Stimulated activated CD8-positive, alpha-beta memory T cell treated with anti-CD3 and anti-CD28 coated beads, Interleukin-4, amount 100 ng/mL, for 24 hours (primary cell): ENCODE measurements around the gene CIT.

Source experiments
- DNase-seq: peaks from one replicate; pipeline ENCODE4 v3.0.0-alpha.2; 2020; ENCODE audit warnings: low read depth

The CIT gene

DNA sequence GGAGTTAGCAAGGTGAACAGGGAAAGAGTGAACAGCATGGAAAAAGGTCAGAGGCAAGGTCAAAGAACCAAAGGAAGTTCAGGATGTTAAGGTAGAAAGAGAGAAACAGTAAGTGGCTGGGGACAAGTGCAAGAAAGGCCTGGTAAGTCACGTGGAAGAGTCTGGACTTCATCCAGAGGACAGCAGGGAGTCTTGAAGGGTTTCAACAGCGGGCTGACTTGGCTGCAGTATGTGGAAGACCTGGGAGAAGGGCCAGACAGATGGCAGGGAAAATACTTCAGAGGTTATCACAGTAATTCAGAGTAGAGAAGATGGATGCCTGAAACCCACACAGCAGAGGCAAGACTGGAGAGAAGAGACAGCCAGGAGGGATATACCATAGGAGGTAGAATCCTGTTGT, 34.0 kb downstream of the CIT start:
- DNase-seq = no peak

DNA sequence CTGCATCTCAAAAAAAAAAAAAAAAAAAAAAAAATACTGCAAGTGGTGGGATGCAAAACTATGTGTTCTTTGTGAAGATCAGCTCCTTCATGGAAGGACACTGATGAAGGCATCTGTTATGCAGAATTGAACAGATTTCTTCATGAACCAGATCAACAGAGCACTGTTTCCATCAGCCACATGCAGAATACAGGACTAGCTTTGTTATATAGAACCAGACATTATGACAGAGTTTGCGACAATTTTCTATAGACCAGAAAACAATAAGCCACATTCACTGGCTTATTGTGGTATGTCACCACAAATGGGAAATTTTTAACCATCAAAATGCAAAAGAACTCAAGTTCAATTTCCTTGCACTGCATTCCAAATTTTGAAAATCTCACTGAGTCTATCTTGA, 34.7 kb downstream of the CIT start:
- no peak for DNase-seq

DNA sequence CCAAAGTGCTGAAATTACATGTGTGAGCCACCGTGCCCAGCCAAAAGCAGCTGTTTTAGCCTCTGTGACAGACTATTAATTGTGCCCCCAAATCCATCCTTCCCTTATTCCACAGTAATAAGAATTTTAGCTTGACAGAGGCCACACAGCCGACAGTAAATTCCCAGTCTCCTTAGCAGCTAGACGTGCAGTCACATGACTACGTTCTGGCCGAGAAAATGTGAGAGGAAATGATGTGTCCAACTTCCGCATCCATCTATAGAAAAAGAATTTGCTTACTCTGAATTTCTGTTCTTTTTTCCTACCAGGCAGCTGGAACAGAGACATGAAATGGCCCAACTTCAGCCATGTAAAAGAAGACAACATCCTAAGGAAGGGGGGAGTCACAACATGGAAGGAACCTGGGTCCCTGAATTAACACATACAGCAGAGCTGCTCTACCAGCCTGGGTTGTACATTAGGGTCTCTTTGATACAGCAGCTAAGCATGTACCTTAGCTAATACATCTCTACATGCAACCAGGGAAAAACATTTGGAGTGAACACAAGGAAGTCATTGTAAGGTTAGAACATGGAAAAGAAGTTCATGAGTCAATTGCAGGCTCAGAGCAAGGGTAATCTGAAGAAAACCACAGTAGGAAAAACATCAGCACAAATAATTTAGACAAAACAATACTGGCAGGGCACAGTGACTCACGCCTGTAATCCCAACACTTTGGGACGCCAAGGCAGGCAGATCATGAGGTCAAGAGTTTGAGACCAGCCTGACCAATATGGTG, 35.5 kb downstream of the CIT start:
- no peak for DNase-seq

DNA sequence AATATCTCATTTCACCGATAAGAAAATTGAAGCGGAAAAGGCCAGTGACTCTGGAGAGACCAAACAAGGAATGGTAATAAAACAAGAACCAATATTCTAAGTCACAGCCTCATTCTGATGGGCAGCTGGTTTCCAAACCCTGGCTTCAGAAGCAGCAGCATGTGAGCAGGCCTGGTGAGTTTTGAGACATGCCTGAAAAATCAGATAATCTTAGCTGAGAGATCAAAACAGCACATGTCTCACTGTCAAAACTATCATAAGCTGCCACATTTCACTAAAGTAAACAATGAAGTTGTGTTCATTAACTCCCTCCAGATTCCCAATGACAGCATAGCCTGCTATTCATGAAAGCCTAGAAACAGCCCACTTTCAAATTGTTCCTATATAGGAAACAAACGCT, 36.5 kb downstream of the CIT start:
- DNase-seq = no peak

DNA sequence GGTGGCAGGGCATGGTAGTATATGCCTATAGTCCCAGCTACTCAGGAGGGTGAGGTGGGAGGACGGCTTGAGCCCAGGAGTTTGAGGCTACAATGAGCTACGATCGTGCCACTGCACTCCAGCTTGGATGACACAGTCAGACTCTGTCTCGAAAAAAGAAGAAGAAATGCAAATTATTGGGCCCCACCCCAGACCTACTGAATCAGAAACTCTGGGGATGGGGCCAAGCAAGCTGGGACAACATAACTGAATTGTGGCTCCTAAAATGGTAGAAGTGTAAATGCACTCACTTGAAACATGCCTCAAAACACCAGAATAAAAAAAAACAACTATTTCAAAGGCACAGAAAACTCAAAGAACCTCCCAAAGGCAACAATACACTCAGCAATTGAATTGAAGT, 37.0 kb downstream of the CIT start:
- DNase-seq = no peak

DNA sequence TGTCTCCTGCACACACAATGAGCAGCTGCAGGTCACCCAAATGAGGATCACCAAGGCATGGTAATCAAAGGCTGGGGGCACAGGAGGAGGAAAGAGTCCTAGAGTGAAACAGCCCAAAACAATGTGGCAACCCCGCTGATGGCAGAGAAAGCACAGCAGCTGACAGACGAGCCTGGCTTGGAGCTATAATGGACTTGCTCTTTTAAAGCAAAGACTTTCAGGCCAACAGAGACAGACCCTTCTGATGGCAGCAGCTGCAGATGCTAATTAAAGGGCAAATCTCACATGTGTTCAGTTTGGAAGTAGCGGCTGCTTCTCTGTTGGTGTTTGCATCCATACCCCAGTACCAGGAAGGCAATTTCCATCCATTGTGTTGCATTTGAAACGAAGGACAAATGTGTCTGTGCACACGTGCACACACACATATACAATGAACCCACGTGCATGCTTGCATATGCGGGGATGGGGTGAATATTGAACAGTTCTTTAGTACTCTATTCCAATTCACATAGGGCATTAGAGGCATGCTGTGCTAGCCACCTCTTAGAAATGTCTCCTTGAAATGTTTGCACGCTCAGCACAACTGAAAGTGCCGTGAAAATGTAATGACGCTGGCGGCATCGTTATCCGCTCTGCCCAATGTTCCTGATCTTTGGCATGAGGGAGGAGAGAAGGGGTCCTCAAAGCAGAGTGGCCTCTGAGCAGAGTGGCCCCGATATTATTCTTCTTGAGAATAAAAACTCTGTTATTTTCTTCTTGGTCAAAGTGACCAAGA, 38.1 kb downstream of the CIT start:
- no peak for DNase-seq

DNA sequence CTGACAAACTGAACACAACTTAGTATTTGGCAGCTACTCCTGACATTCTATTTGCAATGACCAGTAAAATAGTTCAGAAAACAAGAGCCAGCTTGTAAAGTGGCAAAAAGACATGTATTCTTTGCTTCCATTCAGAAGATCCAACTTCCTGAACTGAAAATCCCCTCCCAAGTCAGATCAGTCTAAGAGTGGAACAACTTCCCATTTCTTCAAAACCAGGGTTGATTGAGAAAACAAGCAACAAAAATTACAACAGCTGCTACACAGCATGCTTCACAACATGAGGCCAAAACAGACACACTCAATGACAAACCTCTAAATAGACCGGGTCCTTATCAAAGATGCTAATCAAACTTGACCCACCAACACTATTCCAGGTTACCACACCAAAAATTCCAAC, 40.3 kb downstream of the CIT start:
- no peak for DNase-seq

DNA sequence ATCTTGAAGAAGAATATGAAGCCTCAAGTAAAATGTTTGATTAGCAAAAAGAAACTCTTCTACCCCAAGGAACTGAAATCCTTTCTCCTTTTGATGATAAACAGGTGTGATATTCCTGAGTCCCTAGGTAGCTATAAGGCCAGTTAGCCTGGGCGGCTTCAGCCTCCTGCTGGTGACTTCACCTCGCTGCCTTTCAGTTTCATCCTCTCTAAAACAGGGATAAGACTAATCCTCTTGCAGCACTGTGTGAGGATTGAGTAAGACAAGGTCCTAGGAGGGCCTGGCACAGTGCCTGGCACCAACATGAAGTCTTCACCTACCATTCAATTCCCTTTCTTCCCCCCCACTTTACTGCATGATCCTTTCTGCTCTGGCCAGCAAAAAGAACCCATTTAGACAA, 42.1 kb downstream of the CIT start:
- no peak for DNase-seq

DNA sequence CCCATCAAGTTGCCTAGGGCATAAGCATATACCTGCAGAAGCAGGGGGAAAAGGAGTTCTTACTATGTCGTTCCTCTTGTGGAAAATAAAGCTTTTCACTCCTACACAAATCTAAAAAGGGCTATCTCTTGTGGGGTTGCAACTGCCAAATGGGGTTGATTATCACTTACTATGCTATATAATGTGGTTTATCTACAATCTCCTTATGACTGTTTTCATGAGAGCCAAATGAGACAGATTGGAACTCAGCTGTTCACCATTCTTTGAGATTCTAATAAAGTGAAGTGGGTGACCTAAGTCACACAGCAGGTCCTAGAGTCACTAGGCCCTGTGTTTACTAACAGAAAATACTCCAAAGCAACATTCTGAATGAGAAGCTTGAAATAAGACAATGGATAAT, 47.7 kb downstream of the CIT start:
- no peak for DNase-seq

DNA sequence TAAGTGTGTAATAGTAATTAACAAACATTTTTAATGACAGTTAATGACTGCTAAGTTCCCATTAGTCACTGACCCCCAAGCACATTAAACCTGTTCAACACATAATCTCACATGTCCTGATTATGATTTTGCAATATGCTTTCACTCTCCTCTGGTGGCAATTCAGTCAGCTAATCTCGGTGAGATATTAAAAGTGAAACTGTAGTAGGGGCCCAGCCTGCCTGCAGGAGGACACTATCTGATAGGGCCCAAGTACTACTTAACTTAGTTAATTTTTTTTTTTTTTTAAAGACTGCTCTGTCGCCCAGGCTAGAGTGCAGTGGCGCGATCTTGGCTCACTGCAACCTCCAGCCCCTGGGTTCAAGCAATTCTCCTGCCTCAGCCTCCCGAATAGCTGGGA, 48.8 kb downstream of the CIT start:
- DNase-seq = no peak

DNA sequence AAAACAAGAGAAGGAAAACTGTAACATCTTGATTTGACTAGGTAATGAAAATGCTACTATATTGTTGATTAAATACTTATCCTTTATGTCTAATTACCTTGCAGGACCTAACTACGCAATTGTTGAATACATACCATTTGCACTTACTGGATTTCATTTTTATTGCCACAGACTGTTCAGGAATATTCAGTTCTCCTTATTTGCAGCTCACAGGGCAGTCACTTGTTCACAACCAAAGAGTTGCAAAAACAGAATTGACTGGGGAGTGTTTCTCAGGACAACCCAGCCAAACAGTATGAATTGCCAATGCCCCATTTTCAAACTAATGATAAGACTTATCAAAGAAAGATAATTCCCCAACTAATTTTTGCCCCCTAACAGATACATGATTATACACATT, 49.4 kb downstream of the CIT start:
- no peak for DNase-seq

DNA sequence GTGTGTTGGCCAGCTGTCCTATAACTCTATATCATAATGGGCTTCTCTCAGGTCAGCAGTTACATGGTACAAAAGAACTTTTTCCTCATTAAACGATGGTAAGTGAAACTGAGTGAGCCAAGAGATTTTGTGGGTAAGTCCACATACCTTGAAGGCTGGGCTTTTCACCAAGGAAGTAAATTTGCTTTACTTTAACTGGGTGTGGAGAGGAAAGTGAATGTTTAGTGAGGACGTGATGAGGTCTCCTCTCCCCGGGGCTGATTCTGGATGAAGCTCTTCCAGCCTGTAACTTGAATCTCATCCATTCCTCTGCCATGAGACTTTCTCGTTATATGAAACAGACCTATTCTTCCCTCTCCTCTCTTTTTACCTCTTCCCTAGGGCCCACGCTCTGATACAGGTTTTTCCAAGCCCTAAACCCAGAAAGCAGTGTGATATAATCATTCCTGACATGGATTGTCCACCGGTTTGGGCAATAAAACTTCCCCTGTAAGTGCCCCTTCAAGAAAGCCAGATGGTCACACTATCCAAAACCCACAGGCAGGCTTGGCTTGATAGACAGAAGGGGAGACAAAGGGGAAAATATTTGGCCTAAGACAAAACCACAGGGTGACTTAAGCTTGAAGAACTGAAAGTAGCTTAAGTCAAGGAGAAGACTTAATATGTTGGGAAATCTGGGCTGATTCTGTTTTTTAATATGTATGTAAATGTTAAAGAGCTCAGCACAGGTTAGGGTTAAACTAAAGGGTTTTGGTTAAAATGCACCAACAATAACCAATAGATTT, 50.3 kb downstream of the CIT start:
- DNase-seq = no peak

DNA sequence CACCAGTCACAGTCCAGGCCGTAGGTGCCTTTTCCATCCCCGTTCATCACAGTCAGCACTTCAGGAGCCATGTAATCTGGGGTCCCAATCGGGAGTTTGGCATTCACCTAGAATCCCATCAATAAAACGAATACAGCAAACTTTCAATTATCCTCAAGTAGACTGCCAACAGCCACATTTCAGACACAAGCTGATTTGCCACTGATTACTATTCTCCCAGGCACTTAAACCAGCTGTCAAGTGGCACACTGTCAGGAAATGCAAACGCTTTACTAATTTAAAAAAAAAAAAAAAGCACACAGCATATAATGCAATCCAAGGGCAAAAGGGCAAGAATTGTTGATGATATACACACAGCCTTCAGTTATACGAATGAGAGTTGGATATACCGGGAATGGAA, 51.9 kb downstream of the CIT start:
- DNase-seq = no peak

DNA sequence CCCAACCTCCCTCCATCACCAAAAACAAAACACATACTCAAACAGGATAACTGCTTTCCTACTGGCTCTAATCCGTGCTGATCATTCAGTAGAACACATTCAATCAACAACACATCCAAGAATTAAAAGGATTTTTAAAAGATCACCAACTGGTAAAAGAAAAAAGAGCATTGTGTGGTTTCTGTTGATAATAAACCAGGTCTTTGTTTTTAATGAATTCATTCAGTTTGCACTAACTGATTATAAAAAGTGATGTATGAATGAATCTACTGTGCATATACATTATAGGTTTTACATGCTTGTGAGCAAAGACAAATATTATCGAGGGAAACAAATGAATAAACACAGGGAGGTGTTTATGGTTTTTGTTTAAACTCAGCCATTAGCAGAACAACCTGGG, 55.1 kb downstream of the CIT start:
- no peak for DNase-seq

DNA sequence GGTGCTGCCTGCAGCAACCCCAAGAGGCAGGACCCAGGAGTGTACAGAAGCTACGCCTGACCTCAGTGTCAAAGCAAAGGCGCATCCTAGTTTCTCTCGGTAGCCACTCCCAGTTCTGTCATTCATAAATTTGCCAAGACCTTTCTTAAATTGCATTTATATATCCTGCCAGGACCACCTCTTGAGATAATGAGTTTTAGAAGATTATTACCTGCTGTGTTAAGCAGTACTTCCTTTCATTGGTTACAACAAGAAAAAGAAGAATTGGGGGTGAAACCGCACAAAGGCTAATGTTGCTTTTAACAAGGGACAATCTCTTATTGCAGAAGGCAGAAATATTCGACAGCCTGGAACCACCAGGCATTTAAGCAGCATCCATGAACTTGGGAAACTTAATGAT, 57.8 kb downstream of the CIT start:
- DNase-seq = no peak

DNA sequence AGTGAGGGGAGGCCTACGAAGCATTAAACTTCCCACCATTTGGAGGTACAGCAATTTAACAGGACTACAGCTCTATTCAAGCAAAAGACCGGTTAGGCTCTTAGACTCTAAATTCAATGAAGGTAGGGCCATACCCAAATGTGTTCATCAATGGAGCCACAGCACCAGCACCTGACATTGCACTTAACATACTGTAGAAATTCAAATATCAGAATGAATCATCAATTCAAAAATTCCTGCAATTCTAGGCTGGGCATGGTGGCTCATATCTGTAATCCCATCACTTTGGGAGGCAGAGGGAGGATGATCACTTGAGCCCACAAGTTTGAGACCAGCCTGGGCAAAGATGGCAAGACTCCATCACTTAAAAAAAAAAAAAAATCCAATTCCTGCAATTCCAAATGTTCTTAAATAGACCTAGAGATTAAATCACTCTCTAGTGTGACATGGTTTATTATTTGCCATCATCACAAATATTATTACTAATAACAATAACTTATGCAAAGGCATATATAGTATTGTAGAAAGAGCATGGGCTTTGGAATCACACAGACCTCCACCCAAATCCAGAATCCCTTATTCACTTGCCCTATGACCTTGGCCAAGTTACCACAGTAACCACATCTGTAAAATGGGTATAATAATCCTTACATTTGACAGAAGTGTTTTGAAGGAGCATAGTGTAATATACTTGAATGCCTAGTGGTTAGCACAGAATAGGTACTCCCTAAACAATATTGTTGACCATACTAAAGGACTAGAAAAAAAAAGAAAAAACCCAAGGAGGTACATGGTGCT, 59.4 kb downstream of the CIT start:
- DNase-seq = no peak

DNA sequence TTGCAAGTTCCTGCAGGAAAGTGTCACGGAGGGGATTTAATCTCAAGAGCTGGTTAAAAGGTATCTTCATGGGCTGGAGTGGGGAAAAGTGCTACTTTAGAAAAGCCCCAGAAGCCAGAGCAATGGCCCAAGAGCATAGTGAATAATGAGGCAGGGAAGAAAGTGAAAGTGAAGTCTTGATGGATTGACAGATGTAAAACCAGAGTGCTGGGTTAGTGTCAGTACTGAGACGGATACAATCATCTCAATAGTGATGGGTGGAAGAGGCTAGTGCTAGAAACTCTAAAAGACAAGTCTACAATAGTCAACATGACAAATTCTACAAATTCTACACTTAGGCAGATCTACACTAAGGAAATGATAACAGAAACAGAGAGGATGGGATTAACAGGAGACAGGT, 68.1 kb downstream of the CIT start:
- DNase-seq = no peak

DNA sequence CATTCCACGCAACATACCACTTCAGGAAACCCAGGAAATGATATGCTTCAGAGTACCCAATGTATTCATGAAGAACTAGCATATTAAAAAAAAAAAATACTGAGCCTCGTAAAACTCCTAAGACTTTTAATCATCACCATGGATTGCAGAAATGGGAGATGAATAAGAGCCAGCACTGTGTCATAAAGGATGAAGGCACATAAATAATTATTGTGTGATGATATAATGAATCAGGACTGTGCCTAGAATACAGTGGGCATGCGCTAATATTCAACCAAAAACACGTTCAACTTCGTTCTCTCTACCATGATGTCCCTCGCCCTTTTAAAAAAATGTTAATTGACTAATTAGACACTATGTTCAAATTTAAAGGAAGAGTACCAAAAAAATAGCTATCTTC, 68.7 kb downstream of the CIT start:
- DNase-seq = no peak

DNA sequence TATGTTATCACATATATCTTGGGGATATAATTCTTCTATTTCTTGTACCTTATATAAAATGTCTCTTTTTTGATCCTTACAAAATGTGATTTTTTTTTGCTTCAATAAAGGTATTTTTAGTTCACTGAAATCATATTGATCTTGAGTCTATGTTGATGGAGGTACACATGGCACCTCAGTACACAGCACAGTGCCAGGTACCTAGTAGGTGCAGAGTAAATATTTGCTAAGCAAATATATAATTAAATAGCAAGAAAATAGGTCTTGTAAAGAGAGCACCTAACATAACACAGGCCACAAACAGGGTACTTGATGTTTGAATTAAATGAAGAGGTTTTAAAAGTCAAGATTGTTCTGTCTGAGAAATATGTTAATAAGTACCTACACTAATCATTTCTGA, 69.7 kb downstream of the CIT start:
- no peak for DNase-seq

DNA sequence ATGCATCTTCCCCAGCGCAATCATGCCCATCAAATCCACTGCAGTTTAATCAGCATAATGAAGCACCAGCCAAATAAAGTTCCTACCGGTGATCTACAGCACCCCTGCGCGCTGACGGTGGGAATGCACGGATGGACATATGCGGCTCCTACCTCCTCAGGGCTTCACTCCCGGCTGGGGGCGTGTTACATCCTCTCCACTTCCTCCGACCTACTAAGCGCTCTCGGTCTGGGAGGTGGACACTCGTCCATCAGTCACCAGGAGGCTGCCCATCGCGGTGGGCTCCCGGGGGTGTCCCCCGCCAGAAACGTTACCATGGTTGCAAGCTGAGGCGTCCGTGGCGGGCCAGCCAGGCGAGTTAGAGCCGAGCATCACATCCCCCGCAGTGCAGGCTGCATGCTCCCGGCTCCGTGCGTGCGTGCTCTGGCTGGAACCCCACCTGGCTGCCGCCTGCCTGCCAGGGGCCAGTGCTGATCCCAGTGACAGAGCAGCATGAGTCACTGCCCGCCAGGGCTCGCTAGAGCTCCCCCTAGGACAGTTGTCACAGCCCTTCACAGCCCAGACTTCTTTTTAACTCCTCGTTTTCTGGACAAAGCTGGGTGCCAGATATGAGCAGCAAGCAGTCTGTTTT, 73.0 kb downstream of the CIT start:
- DNase-seq = no peak

DNA sequence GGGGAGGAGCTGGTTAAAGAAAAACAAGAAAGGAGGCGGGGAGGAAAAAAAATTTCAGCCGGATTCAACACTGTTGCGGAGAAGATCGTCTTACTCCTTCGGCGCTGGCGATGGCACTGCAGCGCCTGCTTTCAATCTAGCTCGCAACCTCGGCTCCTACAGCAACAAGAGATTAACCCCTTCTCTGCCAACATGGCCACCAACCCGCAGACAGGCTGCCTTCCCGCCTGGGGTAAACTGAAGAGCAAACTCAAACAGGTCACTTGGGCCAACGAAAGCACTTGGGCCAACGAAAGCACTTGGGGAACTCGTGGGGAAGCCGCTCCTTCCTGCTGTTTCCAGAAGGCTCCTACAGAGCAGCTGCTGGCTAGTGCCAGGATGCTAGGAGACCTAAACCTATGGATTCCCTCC, 73.7 kb downstream of the CIT start:
- no peak for DNase-seq

DNA sequence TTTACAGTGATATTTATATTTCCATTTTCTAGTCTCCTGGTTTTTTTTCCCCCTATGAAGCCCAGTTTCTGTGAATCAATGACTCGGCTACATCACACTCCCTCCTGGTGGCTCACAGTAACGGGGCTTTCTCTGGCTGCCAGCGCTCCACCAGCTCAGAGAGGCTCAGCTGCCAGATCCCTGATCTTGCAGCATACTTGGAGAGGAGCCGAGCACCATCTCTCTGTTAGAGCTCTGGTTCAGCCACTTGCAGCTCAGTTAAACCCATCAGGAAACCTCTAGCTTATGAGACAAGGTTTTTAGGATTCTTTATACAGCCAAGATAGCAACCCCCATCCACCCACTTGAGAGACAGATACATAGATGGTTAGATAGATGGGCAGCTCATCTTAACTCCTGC, 74.6 kb downstream of the CIT start:
- no peak for DNase-seq
